Myometrial cell (primary cell): ENCODE data around the gene TMEM176B. TPM values are rescaled to one million over a fixed set of nuclear protein-coding genes. Genes with fewer than 3 reads are reported as not detected.

Experiments
- total RNA-seq: library from RNA; depleted of rRNA; stranded (reverse); fragments of >200 nt; gene quantifications from 2 replicates; pipeline ENCODE4 v1.2.3, GENCODE V29; 2015

The TMEM176B gene
- total RNA-seq, result 0.35 and 0.58 TPM in 2 replicates

DNA sequence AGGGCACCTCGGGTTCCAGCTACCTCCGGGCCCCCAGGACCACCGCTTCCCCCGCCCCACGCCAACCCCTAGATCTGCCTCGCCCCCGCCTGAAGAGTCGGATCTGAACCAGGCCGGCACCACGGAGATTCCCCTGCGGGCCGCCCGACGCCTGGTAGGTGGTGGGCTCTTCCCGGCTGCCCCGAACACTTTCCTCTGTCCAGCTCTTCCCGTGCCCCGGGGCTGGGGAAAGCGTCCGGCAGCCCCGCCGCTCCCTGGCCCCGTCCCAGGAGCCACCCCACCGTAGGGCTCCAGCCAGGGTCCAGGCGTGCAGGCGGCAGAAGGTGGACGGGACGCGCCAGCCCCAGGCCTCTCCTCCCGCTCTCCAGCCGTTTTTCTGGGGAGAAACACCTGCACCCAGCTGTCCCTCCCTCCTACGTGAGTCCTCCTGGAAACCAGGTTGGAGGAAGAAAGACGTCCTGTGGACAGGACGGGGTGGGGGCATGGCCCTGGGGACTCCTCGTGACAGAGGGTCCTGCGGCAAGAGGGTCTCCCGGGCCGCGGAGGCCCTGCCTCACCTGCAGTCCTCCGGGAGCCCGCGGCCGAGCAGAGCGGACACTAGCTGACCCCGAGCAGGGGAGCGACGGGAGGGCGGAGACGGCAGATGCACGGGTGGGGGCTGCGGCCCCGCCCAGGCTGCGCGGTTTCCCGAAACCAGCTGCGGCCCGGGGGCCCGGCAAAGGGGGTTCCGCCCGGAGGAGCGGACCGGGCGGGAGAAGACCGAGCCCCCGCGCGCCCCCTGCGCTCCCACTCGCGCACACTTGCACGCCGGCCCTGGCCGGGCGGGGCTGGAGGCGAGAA is at the start of gene TMEM176B:
TMEM176B (minus strand) TSS at position 624 of the 840 bp plus-strand sequence. CDS start 3,795 bp downstream, outside the sequence.

DNA sequence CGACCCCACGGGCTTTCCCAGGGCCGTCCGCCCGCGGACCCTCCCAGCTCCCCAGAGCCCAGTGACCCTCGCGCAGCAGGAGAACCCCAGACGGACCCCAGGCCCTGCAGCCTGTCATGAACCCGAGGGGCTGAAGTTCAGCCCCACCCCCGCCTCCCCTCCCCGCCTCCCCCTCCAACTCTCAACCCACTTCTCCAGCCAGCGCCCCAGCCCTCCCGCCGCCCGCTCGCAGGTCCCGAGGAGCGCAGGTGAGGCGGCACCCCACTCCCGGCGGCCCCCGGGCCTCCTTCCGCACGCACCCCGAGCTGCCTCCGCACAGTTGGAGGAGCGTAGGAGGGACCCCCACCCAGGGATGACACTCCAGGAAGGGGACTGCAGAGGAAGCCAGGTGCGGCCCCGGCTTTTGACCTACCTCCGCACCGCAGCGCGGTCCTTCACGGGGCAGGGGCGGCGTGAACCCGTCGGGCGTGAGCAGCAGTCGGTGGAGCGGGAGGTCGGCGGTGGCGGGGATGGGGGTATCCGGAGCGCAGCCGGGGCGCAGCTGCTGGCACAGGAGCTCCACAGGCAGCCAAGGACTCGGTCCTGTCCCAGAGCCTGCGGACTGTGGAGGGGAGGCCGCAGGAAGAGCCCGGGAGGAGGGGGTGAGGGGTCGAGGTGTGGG is 547 bp upstream of the TMEM176B start, which contains the start of gene TMEM176A:
TMEM176A (plus strand) TSS at position 189 of the 661 bp plus-strand sequence. CDS start 782 bp downstream, outside the sequence.

Other genes starting within 250 kb of the TMEM176B start
- gene GIMAP4, start 233.0 kb downstream of the TMEM176B start, total RNA-seq, result not detected in 2 replicates
- not detected in 2 replicates for gene GIMAP6, start 168.0 kb downstream of the TMEM176B start, total RNA-seq
- 1.2 TPM in 1 of 2 replicates, not detected in the other for gene GIMAP2, start 114.7 kb downstream of the TMEM176B start, total RNA-seq
- not detected in 2 replicates for gene GIMAP1, start 83.8 kb downstream of the TMEM176B start, total RNA-seq
- gene GIMAP5, start 62.9 kb downstream of the TMEM176B start, total RNA-seq, result not detected in 2 replicates
- 0.53 and 1.2 TPM in 2 replicates for gene TMEM176A, start 405 bp upstream of the TMEM176B start, total RNA-seq
- gene AOC1, start 52.2 kb upstream of the TMEM176B start, total RNA-seq, result not detected in 2 replicates
- gene KCNH2, start 178.0 kb upstream of the TMEM176B start, total RNA-seq, result 8.7 and 10.7 TPM in 2 replicates
- 8.9 and 11.0 TPM in 2 replicates for gene NOS3, start 190.7 kb upstream of the TMEM176B start, total RNA-seq
- not detected in 2 replicates for gene ATG9B, start 224.1 kb upstream of the TMEM176B start, total RNA-seq
- 56.9 and 61.1 TPM in 2 replicates for gene ABCB8, start 228.1 kb upstream of the TMEM176B start, total RNA-seq
- gene ASIC3, start 248.2 kb upstream of the TMEM176B start, total RNA-seq, result 0.18 TPM in 1 of 2 replicates, not detected in the other